C4-2B (cell line): ENCODE measurements around the gene DUSP11.
"Not testable (repeated sequence)": the region's sequence is repeated elsewhere in the genome, so short reads cannot be mapped to it uniquely, and the experiment has no call there.

Source experiments
- H3K27ac ChIP-seq: fragments of 450-650 bp; 2 replicates; pipeline ENCODE4 v1.5.1; 2017
- CTCF ChIP-seq: fragments of 450-650 bp; conservative IDR thresholded peaks from 2 replicates; pipeline ENCODE4 v1.5.1; 2017; ENCODE audit warnings: mild to moderate bottlenecking
- ZFX ChIP-seq: fragments of 450-650 bp; IDR thresholded peaks from 2 replicates; pipeline ENCODE4 v1.6.1; 2017

The DUSP11 gene

GRCh38 chr2:73812635-73813034 lies 32.7 kb upstream of the DUSP11 start:
- no peak for TF ChIP-seq ZFX
- TF ChIP-seq CTCF = no peak
- H3K27ac ChIP-seq = no peak overlapping the region

GRCh38 chr2:73811878-73812277 lies 32.0 kb upstream of the DUSP11 start:
- no peak overlapping the region for H3K27ac ChIP-seq
- no peak for TF ChIP-seq CTCF

GRCh38 chr2:73783883-73784282 lies 4.0 kb upstream of the DUSP11 start, which contains the start of gene C2orf78:
TSS of gene C2orf78 (plus strand) at chr2:73784183. CDS start at chr2:73784310, 127 bp downstream.
- H3K27ac ChIP-seq = not testable (repeated sequence)

- H3K27ac ChIP-seq = not testable (repeated sequence)
Observed at GRCh38 chr2:73783402-73783801, 3.5 kb upstream of the DUSP11 start.

GRCh38 chr2:73780237-73780582 lies 307 bp upstream of the DUSP11 start:
- H3K27ac ChIP-seq = peak overlapping the region; percentile 82; the same call in 1 of the 2 replicates
- TF ChIP-seq ZFX = no peak
- TF ChIP-seq CTCF = peak; percentile 61

GRCh38 chr2:73778867-73779466 lies 936 bp downstream of the DUSP11 start:
- H3K27ac ChIP-seq = not testable (repeated sequence)

- TF ChIP-seq CTCF (no peak), ZFX (no peak)
Observed at GRCh38 chr2:73776869-73777519, 2.9 kb downstream of the DUSP11 start.

GRCh38 chr2:73776381-73776780 lies 3.5 kb downstream of the DUSP11 start:
- no peak overlapping the region for H3K27ac ChIP-seq
- TF ChIP-seq CTCF (no peak), ZFX (no peak)

More at GRCh38 chr2:73776869-73777519, 2.9 kb downstream of the DUSP11 start:
- no peak overlapping the region for H3K27ac ChIP-seq

GRCh38 chr2:73772819-73773218 lies 7.1 kb downstream of the DUSP11 start:
- no peak overlapping the region for H3K27ac ChIP-seq
- TF ChIP-seq ZFX (no peak), CTCF (no peak)
